ENCODE data around the gene FAM240B.

GRCh38 chr9:38651400-38652042, 68.4 kb downstream of the FAM240B start:
- TF ChIP-seq, protein P1, sequence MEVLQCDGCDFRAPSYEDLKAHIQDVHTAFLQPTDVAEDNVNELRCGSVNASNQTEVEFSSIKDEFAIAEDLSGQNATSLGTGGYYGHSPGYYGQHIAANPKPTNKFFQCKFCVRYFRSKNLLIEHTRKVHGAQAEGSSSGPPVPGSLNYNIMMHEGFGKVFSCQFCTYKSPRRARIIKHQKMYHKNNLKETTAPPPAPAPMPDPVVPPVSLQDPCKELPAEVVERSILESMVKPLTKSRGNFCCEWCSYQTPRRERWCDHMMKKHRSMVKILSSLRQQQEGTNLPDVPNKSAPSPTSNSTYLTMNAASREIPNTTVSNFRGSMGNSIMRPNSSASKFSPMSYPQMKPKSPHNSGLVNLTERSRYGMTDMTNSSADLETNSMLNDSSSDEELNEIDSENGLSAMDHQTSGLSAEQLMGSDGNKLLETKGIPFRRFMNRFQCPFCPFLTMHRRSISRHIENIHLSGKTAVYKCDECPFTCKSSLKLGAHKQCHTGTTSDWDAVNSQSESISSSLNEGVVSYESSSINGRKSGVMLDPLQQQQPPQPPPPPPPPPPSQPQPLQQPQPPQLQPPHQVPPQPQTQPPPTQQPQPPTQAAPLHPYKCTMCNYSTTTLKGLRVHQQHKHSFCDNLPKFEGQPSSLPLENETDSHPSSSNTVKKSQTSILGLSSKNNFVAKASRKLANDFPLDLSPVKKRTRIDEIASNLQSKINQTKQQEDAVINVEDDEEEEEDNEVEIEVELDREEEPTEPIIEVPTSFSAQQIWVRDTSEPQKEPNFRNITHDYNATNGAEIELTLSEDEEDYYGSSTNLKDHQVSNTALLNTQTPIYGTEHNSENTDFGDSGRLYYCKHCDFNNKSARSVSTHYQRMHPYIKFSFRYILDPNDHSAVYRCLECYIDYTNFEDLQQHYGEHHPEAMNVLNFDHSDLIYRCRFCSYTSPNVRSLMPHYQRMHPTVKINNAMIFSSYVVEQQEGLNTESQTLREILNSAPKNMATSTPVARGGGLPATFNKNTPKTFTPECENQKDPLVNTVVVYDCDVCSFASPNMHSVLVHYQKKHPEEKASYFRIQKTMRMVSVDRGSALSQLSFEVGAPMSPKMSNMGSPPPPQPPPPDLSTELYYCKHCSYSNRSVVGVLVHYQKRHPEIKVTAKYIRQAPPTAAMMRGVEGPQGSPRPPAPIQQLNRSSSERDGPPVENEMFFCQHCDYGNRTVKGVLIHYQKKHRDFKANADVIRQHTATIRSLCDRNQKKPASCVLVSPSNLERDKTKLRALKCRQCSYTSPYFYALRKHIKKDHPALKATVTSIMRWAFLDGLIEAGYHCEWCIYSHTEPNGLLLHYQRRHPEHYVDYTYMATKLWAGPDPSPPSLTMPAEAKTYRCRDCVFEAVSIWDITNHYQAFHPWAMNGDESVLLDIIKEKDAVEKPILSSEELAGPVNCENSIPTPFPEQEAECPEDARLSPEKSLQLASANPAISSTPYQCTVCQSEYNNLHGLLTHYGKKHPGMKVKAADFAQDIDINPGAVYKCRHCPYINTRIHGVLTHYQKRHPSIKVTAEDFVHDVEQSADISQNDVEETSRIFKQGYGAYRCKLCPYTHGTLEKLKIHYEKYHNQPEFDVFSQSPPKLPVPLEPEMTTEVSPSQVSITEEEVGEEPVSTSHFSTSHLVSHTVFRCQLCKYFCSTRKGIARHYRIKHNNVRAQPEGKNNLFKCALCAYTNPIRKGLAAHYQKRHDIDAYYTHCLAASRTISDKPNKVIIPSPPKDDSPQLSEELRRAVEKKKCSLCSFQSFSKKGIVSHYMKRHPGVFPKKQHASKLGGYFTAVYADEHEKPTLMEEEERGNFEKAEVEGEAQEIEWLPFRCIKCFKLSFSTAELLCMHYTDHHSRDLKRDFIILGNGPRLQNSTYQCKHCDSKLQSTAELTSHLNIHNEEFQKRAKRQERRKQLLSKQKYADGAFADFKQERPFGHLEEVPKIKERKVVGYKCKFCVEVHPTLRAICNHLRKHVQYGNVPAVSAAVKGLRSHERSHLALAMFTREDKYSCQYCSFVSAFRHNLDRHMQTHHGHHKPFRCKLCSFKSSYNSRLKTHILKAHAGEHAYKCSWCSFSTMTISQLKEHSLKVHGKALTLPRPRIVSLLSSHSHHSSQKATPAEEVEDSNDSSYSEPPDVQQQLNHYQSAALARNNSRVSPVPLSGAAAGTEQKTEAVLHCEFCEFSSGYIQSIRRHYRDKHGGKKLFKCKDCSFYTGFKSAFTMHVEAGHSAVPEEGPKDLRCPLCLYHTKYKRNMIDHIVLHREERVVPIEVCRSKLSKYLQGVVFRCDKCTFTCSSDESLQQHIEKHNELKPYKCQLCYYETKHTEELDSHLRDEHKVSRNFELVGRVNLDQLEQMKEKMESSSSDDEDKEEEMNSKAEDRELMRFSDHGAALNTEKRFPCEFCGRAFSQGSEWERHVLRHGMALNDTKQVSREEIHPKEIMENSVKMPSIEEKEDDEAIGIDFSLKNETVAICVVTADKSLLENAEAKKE (CRISPR knock-in tag; IDR thresholded peaks at IDR 0.05), result no peak
- TF ChIP-seq CTCF (conservative IDR thresholded peaks at IDR 0.05; ENCODE audit: low read depth in 2 of 2) (no peak), REST (IDR thresholded peaks at IDR 0.05; ENCODE audit: unreplicated experiment) (no peak), POLR2AphosphoS5 (IDR thresholded peaks at IDR 0.05; ENCODE audit: low read depth) (no peak), EZH2 (IDR thresholded peaks at IDR 0.05; ENCODE audit: low read depth, unreplicated experiment) (no peak), CREB1 (CRISPR knock-in tag; IDR thresholded peaks at IDR 0.05; ENCODE audit: low read depth) (no peak), EZH2phosphoT487 (IDR thresholded peaks at IDR 0.05; ENCODE audit: unreplicated experiment) (no peak)

All from GM23338 (cell line).